Upper lobe of left lung (tissue), 4 donors: ENCODE measurements around the gene UNC5C.

Experiments used
- CTCF ChIP-seq, 6 experiments: fragments of 450-650 bp in 4 of 6; fragments of 200-600 bp in 2 of 6; sonication (generic) in 2 of 6; IDR thresholded peaks; one replicate each; pipeline ENCODE4 v1.5.1; 2016 to 2019; ENCODE audit warnings: antibody characterized with exemption in 6 of 6
- EP300 ChIP-seq, 4 donors: sonication (generic); formaldehyde crosslinking; IDR thresholded peaks; one replicate each; pipeline ENCODE4 v1.5.1; 2017; ENCODE audit warnings: antibody characterized with exemption in 4 of 4, control low read depth in 2 of 4
- POLR2A ChIP-seq, 4 donors: fragments of 450-650 bp; IDR thresholded peaks; one replicate each; pipeline ENCODE4 v1.5.1; 2016 to 2017; ENCODE audit warnings: antibody characterized with exemption in 4 of 4, mild to moderate bottlenecking in 2 of 4
- POLR2AphosphoS5 ChIP-seq, 2 donors: sonication (generic); formaldehyde crosslinking; IDR thresholded peaks; one replicate each; pipeline ENCODE4 v1.5.1; 2017; ENCODE audit warnings: antibody characterized with exemption in 2 of 2

DNA sequence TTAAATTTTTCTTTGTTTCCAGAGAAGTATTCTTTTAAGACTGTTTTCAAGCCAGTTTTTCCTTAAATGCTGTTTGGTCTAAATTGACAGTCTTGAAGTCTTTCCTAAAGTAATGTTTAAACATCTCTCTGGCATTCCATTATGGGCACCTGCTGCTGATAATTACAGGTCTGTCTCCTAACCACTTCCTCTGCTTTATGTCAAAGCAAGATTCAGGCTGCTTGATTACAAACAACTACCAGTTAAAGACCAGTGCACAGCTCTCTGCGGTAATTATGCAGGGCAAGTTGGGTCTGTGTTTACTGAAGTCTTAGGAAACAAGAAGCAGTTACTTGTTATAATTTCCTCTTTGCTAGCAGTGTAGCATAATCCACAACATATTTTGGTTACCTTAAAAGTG is 17.6 kb downstream of the UNC5C start:
- TF ChIP-seq POLR2AphosphoS5 (IDR thresholded peaks at IDR 0.05) = no peak
- no peak for TF ChIP-seq EP300 (IDR thresholded peaks at IDR 0.05)
- TF ChIP-seq CTCF (IDR thresholded peaks at IDR 0.05) = no peak
- no peak for TF ChIP-seq POLR2A (IDR thresholded peaks at IDR 0.05)
